ENCODE data around the gene HBD. TPM values are rescaled to one million over a fixed set of nuclear protein-coding genes. Genes with fewer than 3 reads are reported as not detected.

Gene HBD
- total RNA-seq (2022; extraction: Qiagen RNA extraction; ENCODE audit: low read depth) = not detected in 5 replicates

GRCh38 chr11:5234381-5234834, at the start of gene HBD:
TSS of gene HBD (minus strand) at chr11:5234483. CDS start at chr11:5234433, 50 bp downstream.

GRCh38 chr11:5269715-5270147, 35.4 kb upstream of the HBD start, which contains the start of gene HBE1:
TSS of gene HBE1 (minus strand) at chr11:5269945. CDS start at chr11:5269890, 55 bp downstream.

GRCh38 chr11:5254646-5255413, 20.5 kb upstream of the HBD start, which contains the start of gene HBG2:
TSS of gene HBG2 (minus strand) at chr11:5254781. CDS start at chr11:5254728, 53 bp downstream.

DNA sequence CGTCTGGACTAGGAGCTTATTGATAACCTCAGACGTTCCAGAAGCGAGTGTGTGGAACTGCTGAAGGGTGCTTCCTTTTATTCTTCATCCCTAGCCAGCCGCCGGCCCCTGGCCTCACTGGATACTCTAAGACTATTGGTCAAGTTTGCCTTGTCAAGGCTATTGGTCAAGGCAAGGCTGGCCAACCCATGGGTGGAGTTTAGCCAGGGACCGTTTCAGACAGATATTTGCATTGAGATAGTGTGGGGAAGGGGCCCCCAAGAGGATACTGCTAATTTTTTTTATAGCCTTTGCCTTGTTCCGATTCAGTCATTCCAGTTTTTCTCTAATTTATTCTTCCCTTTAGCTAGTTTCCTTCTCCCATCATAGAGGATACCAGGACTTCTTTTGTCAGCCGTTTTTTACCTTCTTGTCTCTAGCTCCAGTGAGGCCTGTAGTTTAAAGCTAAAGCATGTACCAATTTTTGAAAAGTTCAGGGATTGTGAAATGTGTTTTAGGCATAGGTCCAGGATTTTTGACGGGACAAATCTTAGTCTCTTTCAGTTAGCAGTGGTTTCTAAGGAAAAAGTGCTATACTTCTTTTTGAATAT, 15.6 kb upstream of the HBD start, which contains the start of gene HBG1:
TSS of gene HBG1 (minus strand) at position 51 of the 590 bp plus-strand sequence. CDS start 53 bp downstream, outside the sequence.

DNA sequence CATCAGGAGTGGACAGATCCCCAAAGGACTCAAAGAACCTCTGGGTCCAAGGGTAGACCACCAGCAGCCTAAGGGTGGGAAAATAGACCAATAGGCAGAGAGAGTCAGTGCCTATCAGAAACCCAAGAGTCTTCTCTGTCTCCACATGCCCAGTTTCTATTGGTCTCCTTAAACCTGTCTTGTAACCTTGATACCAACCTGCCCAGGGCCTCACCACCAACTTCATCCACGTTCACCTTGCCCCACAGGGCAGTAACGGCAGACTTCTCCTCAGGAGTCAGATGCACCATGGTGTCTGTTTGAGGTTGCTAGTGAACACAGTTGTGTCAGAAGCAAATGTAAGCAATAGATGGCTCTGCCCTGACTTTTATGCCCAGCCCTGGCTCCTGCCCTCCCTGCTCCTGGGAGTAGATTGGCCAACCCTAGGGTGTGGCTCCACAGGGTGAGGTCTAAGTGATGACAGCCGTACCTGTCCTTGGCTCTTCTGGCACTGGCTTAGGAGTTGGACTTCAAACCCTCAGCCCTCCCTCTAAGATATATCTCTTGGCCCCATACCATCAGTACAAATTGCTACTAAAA, 7.5 kb downstream of the HBD start, which contains the start of gene HBB:
TSS of gene HBB (minus strand) at position 340 of the 579 bp plus-strand sequence. CDS start at position 290, 50 bp downstream.

DNA sequence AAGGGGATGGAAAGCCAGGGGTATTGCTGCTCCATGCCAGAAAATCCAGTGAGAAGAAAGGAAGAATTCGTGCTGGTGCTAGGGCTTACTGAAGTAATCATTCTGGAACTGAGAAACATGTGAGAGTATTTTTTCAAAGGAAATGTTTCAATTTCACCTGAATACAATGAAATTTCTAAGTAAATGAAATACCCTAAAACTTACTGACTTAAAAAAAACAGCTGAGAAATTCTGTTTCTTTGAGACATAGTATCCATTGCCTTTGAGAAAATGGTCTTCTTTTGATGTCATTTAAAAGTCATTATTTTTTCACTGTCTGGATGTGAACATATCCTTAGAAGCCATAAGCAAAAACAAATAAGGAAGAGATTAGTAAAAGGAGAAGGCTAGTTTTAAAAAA, 33.7 kb downstream of the HBD start, which contains the start of gene OR51V1:
TSS of gene OR51V1 (minus strand) at position 101 of the 400 bp plus-strand sequence. CDS start at position 101, 0 bp downstream.

Other genes with a start within 250 kb of the HBD start
- not detected in 5 replicates for gene OR51L1, start 239.6 kb downstream of the HBD start, total RNA-seq (2022; extraction: Qiagen RNA extraction; ENCODE audit: low read depth)
- gene OR52J3, start 188.0 kb downstream of the HBD start, total RNA-seq (2022; extraction: Qiagen RNA extraction; ENCODE audit: low read depth) = not detected in 5 replicates
- not detected in 5 replicates for gene OR52E2, start 174.9 kb downstream of the HBD start, total RNA-seq (2022; extraction: Qiagen RNA extraction; ENCODE audit: low read depth)
- gene OR52E1, start 164.9 kb downstream of the HBD start, total RNA-seq (2022; extraction: Qiagen RNA extraction; ENCODE audit: low read depth) = not detected in 5 replicates
- gene OR52A5, start 96.1 kb downstream of the HBD start, total RNA-seq (2022; extraction: Qiagen RNA extraction; ENCODE audit: low read depth) = not detected in 5 replicates
- not detected in 5 replicates for gene OR52A1, start 79.7 kb downstream of the HBD start, total RNA-seq (2022; extraction: Qiagen RNA extraction; ENCODE audit: low read depth)
- gene OR51V1, start 33.8 kb downstream of the HBD start, total RNA-seq (2022; extraction: Qiagen RNA extraction; ENCODE audit: low read depth) = not detected in 5 replicates
- gene HBB, start 7.4 kb downstream of the HBD start, total RNA-seq (2022; extraction: Qiagen RNA extraction; ENCODE audit: low read depth) = not detected in 5 replicates
- gene HBG1, start 15.4 kb upstream of the HBD start, total RNA-seq (2022; extraction: Qiagen RNA extraction; ENCODE audit: low read depth) = not detected in 5 replicates
- gene HBG2, start 20.3 kb upstream of the HBD start, total RNA-seq (2022; extraction: Qiagen RNA extraction; ENCODE audit: low read depth) = not detected in 5 replicates
- 0.53 TPM in 1 of 5 replicates, not detected in the others for gene HBE1, start 35.5 kb upstream of the HBD start, total RNA-seq (2022; extraction: Qiagen RNA extraction; ENCODE audit: low read depth)
- not detected in 5 replicates for gene OR51B4, start 67.5 kb upstream of the HBD start, total RNA-seq (2022; extraction: Qiagen RNA extraction; ENCODE audit: low read depth)
- gene OR51B2, start 89.8 kb upstream of the HBD start, total RNA-seq (2022; extraction: Qiagen RNA extraction; ENCODE audit: low read depth) = not detected in 5 replicates
- gene OR51B5, start 109.0 kb upstream of the HBD start, total RNA-seq (2022; extraction: Qiagen RNA extraction; ENCODE audit: low read depth) = 0.47 TPM in 1 of 5 replicates, not detected in the others
- gene OR51B6, start 117.0 kb upstream of the HBD start, total RNA-seq (2022; extraction: Qiagen RNA extraction; ENCODE audit: low read depth) = not detected in 5 replicates
- not detected in 5 replicates for gene OR51M1, start 149.3 kb upstream of the HBD start, total RNA-seq (2022; extraction: Qiagen RNA extraction; ENCODE audit: low read depth)
- gene OR51Q1, start 187.6 kb upstream of the HBD start, total RNA-seq (2022; extraction: Qiagen RNA extraction; ENCODE audit: low read depth) = not detected in 5 replicates
- gene OR51I1, start 207.0 kb upstream of the HBD start, total RNA-seq (2022; extraction: Qiagen RNA extraction; ENCODE audit: low read depth) = not detected in 5 replicates
- not detected in 5 replicates for gene OR51I2, start 214.8 kb upstream of the HBD start, total RNA-seq (2022; extraction: Qiagen RNA extraction; ENCODE audit: low read depth)

Data from A549 treated with ZK216348 at 1 μM for 4 hours (cell line).